Suprapubic skin (tissue), 4 donors: Measurements from ENCODE around the gene MPZL3. TPM values are rescaled to one million over a fixed set of nuclear protein-coding genes. Genes with fewer than 3 reads are reported as not detected.

Experiments
- DNase-seq, 2 donors: peaks; one replicate each; pipeline ENCODE4 v3.0.0-alpha.2; 2019; ENCODE audit warnings: low spot score in 2 of 2
- H3K27ac ChIP-seq: fragments of 200-600 bp; sonication (generic); one replicate; pipeline ENCODE4 v1.5.1; 2019
- H3K27me3 ChIP-seq: fragments of 200-600 bp; sonication (generic); one replicate; pipeline ENCODE4 v1.5.1; 2019
- H3K36me3 ChIP-seq: fragments of 200-600 bp; sonication (generic); one replicate; pipeline ENCODE4 v1.5.1; 2019
- H3K4me1 ChIP-seq: fragments of 200-600 bp; sonication (generic); one replicate; pipeline ENCODE4 v1.5.1; 2019
- H3K4me3 ChIP-seq: fragments of 200-600 bp; sonication (generic); one replicate; pipeline ENCODE4 v1.5.1; 2019; ENCODE audit warnings: mild to moderate bottlenecking
- H3K9me3 ChIP-seq: fragments of 200-600 bp; sonication (generic); one replicate; pipeline ENCODE4 v1.5.1; 2019
- EP300 ChIP-seq: sonication (generic); formaldehyde crosslinking; IDR thresholded peaks from one replicate; pipeline ENCODE4 v1.6.1; 2017; ENCODE audit warnings: antibody characterized with exemption
- POLR2A ChIP-seq, 2 donors: fragments of 450-650 bp; IDR thresholded peaks; one replicate each; pipeline ENCODE4 v1.6.1; 2017; ENCODE audit warnings: antibody characterized with exemption in 2 of 2, mild to moderate bottlenecking in 2 of 2, moderate library complexity in 2 of 2
- POLR2AphosphoS5 ChIP-seq, 3 donors: sonication (generic); formaldehyde crosslinking; IDR thresholded peaks; one replicate each; pipeline ENCODE4 v1.6.1; 2017; ENCODE audit warnings: antibody characterized with exemption in 3 of 3
- WGBS: methylation state at CpG from one replicate; pipeline ENCODE4 v1.1.5; 2018; 5-methylcytosine and 5-hydroxymethylcytosine counted together
- total RNA-seq, 4 donors: library from RNA; depleted of rRNA; stranded (reverse); fragments of >200 nt; gene quantifications; one replicate each; pipeline ENCODE4 v1.1.0, GENCODE V29; 2016
- TF ChIP-seq, protein P1 (sequence below), 2 donors: fragments of 200-600 bp in 1 of 2; fragments of 450-650 bp in 1 of 2; sonication (generic) in 1 of 2; IDR thresholded peaks; one replicate each; pipeline ENCODE4 v1.5.1; 2016 to 2019; ENCODE audit warnings: antibody characterized with exemption in 2 of 2, mild to moderate bottlenecking in 1 of 2, moderate library complexity in 1 of 2

MPZL3 gene
- total RNA-seq, 4 donors from 2014 or later = 23.9 to 87.2 (median 56.1) TPM

DNA sequence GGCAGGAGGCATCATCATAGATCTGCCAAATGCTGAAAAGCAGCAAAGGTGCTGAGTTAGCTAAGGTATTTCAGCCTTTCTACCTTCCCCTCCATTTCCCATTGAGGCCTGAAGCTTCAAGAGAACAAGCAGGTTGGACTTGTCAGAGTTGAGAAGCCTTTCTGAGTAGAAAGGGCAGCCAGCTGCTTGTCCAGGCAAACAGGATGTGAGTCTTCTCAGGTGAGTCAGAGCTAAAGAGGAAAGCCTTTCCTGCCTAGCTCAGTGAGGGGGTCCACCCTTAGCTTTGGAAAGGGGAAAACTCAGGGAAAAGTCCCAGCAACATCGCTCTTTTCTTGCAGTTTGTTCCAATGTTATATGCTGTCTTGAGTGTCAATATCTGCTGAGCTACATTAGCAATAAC lies 25.1 kb upstream of the MPZL3 start:
- no peaks in the 10 kb centered on the region for H3K9me3 ChIP-seq
- H3K27me3 ChIP-seq = no peaks in the 10 kb centered on the region
- 68% methylated on average over 1 of the region's 1 CpG for WGBS
- no peak for DNase-seq
- H3K4me3 ChIP-seq = no peak overlapping the region
- peaks cover 41% of the 10 kb centered on the region for H3K4me1 ChIP-seq
- TF ChIP-seq POLR2AphosphoS5 (IDR thresholded peaks at IDR 0.05) = no peak
- TF ChIP-seq POLR2A (IDR thresholded peaks at IDR 0.05) = no peak
- TF ChIP-seq, protein P1, sequence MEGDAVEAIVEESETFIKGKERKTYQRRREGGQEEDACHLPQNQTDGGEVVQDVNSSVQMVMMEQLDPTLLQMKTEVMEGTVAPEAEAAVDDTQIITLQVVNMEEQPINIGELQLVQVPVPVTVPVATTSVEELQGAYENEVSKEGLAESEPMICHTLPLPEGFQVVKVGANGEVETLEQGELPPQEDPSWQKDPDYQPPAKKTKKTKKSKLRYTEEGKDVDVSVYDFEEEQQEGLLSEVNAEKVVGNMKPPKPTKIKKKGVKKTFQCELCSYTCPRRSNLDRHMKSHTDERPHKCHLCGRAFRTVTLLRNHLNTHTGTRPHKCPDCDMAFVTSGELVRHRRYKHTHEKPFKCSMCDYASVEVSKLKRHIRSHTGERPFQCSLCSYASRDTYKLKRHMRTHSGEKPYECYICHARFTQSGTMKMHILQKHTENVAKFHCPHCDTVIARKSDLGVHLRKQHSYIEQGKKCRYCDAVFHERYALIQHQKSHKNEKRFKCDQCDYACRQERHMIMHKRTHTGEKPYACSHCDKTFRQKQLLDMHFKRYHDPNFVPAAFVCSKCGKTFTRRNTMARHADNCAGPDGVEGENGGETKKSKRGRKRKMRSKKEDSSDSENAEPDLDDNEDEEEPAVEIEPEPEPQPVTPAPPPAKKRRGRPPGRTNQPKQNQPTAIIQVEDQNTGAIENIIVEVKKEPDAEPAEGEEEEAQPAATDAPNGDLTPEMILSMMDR (IDR thresholded peaks at IDR 0.05) = no peak
- TF ChIP-seq EP300 = no peak
- H3K27ac ChIP-seq = peak overlapping the region; percentile 64
- no peaks in the 10 kb centered on the region for H3K36me3 ChIP-seq

DNA sequence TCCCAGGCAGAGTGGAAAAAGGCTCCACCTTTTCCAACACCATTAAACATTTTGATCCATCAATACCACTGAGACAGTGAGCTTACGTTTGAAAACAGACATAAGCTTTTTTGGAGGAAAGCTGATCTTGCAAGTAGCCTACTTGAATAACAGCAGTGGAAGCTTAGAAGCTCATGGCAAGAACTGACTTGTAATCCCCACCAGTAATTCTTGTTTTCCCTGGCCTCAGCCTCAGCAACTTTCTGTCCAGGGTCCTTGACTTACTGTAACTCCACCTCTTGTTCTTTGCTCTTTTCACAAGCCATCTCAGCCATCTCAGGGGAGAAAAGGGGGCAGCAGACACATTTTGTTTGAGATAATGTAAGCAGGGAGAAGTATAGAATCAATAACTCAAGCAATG lies 24.3 kb upstream of the MPZL3 start:
- Histone ChIP-seq H3K27me3 (no peaks in the 10 kb centered on the region), H3K4me3 (no peak overlapping the region), H3K4me1 (peaks cover 41% of the 10 kb centered on the region), H3K9me3 (no peaks in the 10 kb centered on the region), H3K36me3 (no peaks in the 10 kb centered on the region), H3K27ac (peak overlapping the region; percentile 64)
- WGBS = 53% methylated on average over 1 of the region's 1 CpG
- TF ChIP-seq, protein P1 (IDR thresholded peaks at IDR 0.05) = no peak
- TF ChIP-seq EP300 (no peak), POLR2AphosphoS5 (IDR thresholded peaks at IDR 0.05) (no peak), POLR2A (IDR thresholded peaks at IDR 0.05) (no peak)
- DNase-seq = no peak

DNA sequence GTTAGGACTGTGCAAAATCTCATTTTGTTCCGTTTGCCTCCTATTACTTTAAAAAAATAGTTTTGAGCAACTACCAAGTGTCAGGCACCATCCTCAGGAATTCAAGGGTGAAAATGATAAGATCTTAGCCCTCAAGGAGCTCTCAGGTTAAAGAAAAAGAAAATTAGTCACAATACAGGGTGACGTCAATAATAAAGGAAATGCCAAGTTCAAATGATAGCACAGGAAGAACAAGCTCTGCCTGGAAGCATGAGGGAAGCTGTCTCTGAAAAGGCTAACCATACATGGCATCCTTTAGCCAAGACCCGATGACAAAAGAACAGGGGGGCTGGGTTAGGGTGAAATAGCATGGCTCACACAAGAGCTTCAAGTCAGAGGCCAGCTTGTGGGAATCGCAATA lies 23.0 kb upstream of the MPZL3 start:
- Histone ChIP-seq H3K4me3 (no peak overlapping the region), H3K36me3 (no peaks in the 10 kb centered on the region), H3K4me1 (peaks cover 41% of the 10 kb centered on the region), H3K9me3 (no peaks in the 10 kb centered on the region), H3K27me3 (no peaks in the 10 kb centered on the region), H3K27ac (peak overlapping the region; percentile 64)
- TF ChIP-seq POLR2A (IDR thresholded peaks at IDR 0.05) (no peak), POLR2AphosphoS5 (IDR thresholded peaks at IDR 0.05) (no peak), EP300 (no peak)
- TF ChIP-seq, protein P1 (IDR thresholded peaks at IDR 0.05) = no peak
- 43% methylated on average over 4 of the region's 4 CpGs for WGBS
- DNase-seq = no peak

DNA sequence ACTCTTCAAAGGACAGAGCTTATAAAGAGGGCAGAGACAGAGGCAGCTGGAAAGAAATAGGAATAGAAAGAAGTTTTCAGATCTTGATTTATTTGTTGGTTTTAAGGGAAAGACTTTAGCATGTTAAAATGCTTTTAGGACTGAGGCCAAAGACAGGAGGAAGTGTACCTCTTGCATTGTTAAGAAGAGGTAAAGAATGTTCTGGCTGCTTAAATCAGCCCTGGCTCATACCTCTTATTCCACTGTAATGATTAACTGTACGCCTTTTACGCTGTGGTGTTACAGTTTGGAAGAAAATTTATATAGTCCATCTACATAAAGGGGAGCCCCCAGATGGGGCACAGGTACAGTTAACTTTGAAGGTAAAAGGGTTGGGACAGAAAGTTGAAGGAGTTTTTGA lies 22.0 kb upstream of the MPZL3 start:
- Histone ChIP-seq H3K9me3 (no peaks in the 10 kb centered on the region), H3K4me3 (no peak overlapping the region), H3K27me3 (no peaks in the 10 kb centered on the region), H3K4me1 (peaks cover 41% of the 10 kb centered on the region), H3K27ac (no peak overlapping the region), H3K36me3 (no peaks in the 10 kb centered on the region)
- no peak for TF ChIP-seq POLR2AphosphoS5 (IDR thresholded peaks at IDR 0.05)
- no peak for TF ChIP-seq POLR2A (IDR thresholded peaks at IDR 0.05)
- no peak for TF ChIP-seq EP300
- TF ChIP-seq, protein P1 (IDR thresholded peaks at IDR 0.05) = no peak
- WGBS = 37% methylated on average over 2 of the region's 2 CpGs
- DNase-seq = no peak

DNA sequence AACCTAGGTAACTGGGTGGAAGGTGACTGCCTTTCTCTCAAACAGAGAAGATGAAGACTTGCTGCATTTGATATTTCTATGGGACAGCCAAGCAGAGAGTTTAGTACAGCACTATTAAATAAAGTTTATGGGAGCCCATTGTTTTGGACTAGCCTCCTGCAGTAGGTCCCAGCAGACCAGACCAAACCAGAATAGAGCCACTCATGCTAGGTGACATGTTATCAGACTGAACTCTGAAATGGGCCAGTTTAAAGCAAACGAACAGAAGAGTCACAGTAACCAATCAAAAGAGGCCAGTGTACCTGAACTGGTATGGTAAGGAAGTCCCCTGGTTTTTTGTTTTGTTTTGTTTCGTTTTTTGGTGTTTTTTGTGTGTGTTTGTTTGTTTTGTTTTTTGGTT lies 19.8 kb upstream of the MPZL3 start:
- H3K4me1 ChIP-seq = peaks cover 36% of the 10 kb centered on the region
- TF ChIP-seq EP300 (no peak), POLR2A (IDR thresholded peaks at IDR 0.05) (no peak)
- TF ChIP-seq, protein P1 (IDR thresholded peaks at IDR 0.05) = no peak
- H3K4me3 ChIP-seq = no peak overlapping the region
- DNase-seq = no peak
- no peaks in the 10 kb centered on the region for H3K36me3 ChIP-seq
- no peaks in the 10 kb centered on the region for H3K27me3 ChIP-seq
- no peaks in the 10 kb centered on the region for H3K9me3 ChIP-seq
- WGBS = 67% methylated on average over 2 of the region's 2 CpGs
- no peak overlapping the region for H3K27ac ChIP-seq
